OCI-LY3 (cell line): ENCODE data around the gene CYP4F2.

Source experiments
- CTCF ChIP-seq: fragments of 200-600, 300-600 bp; sonication (generic); IDR thresholded peaks from 2 replicates; pipeline ENCODE4 v1.5.1; 2014; ENCODE audit warnings: antibody characterized with exemption, low read length, low read depth
- EZH2phosphoT487 ChIP-seq: fragments of 200-600 bp; shearing (Covaris generic); IDR thresholded peaks from 2 replicates; pipeline ENCODE4 v1.6.1; 2018; ENCODE audit warnings: antibody characterized with exemption, mixed run types, low read depth

- no peak for TF ChIP-seq CTCF
- no peak for TF ChIP-seq EZH2phosphoT487
Observed at GRCh38 chr19:15895876-15896430, 1.9 kb downstream of the CYP4F2 start.
